Esophagus muscularis mucosa (tissue), 4 donors: ENCODE data around the gene P2RY13. TPM values are rescaled to one million over a fixed set of nuclear protein-coding genes. Genes with fewer than 3 reads are reported as not detected.
A peak's percentile ranks its signal among the peaks of the same experiment; 100 is the strongest.

Experiments
- DNase-seq: peaks from one replicate; pipeline ENCODE4 v3.0.0-alpha.2; 2017; ENCODE audit errors: extremely low spot score
- H3K27ac ChIP-seq, 4 donors: fragments of 200-600 bp; sonication (generic); replicated peaks in 1 of 4; 1 replicate in 3 of 4; 2 replicates in 1 of 4; pipeline ENCODE4 v1.5.1; 2016 to 2019; ENCODE audit warnings: mild to moderate bottlenecking in 1 of 4
- H3K27me3 ChIP-seq, 4 donors: fragments of 200-600 bp; sonication (generic); one replicate each; pipeline versions ENCODE4 v1.5.1 to v1.6.0; 2016 to 2019
- H3K36me3 ChIP-seq, 4 donors: fragments of 200-600 bp; sonication (generic); one replicate each; pipeline ENCODE4 v1.5.1; 2016 to 2019
- H3K4me1 ChIP-seq, 4 donors: fragments of 200-600 bp; sonication (generic); one replicate each; pipeline ENCODE4 v1.5.1; 2016 to 2019
- H3K4me3 ChIP-seq, 4 donors: fragments of 200-600 bp; sonication (generic); 1 replicate in 2 of 4; 2 replicates in 2 of 4; pipeline ENCODE4 v1.5.1; 2016 to 2019; ENCODE audit warnings: mild to moderate bottlenecking in 4 of 4, moderate library complexity in 1 of 4
- H3K9me3 ChIP-seq, 4 donors: fragments of 200-600 bp; sonication (generic); 1 replicate in 3 of 4; 2 replicates in 1 of 4; pipeline ENCODE4 v1.5.1; 2016 to 2019
- CTCF ChIP-seq, 3 experiments: fragments of 200-600 bp in 2 of 3; fragments of 450-650 bp in 1 of 3; sonication (generic) in 2 of 3; IDR thresholded peaks; one replicate each; pipeline ENCODE4 v1.5.1; 2017 to 2019; ENCODE audit warnings: antibody characterized with exemption in 3 of 3, mild to moderate bottlenecking in 2 of 3, moderate library complexity in 1 of 3
- EP300 ChIP-seq: sonication (generic); formaldehyde crosslinking; IDR thresholded peaks from one replicate; pipeline ENCODE4 v1.6.1; 2017; ENCODE audit warnings: antibody characterized with exemption
- POLR2A ChIP-seq: fragments of 450-650 bp; IDR thresholded peaks from one replicate; pipeline ENCODE4 v1.6.1; 2017; ENCODE audit warnings: antibody characterized with exemption, moderate library complexity, mild to moderate bottlenecking, low read depth
- POLR2AphosphoS5 ChIP-seq, 2 donors: sonication (generic); formaldehyde crosslinking; IDR thresholded peaks; one replicate each; pipeline ENCODE4 v1.6.1; 2017; ENCODE audit warnings: antibody characterized with exemption in 2 of 2
- whole genome bisulfite sequencing: methylation state at CpG from one replicate; pipeline ENCODE4 v1.1.5; 2018; 5-methylcytosine and 5-hydroxymethylcytosine counted together
- intact Hi-C: fragments of 100-400 bp; cut with DNase I; formaldehyde crosslinking; loops from one replicate; pipeline ENCODE4 v1.15.1; 2023
- total RNA-seq, 4 donors: library from RNA; depleted of rRNA; stranded (reverse); fragments of >200 nt; gene quantifications; one replicate each; pipeline versions ENCODE4 v1.1.0 to v1.2.1, GENCODE V29; 2016

Gene P2RY13
- total RNA-seq, 4 donors from 2014 or later: 0.80 to 2.0 (median 1.4) TPM

- Histone ChIP-seq H3K4me3 (no peak overlapping the region), H3K27me3 (no peaks in the 10 kb centered on the region), H3K27ac (no peak overlapping the region), H3K9me3 (no peaks in the 10 kb centered on the region), H3K36me3 (no peaks in the 10 kb centered on the region), H3K4me1 (peaks cover 0 to 10% (median 0%) of the 10 kb centered on the region in 4 donors)
- DNase-seq: peak; percentile 53
- WGBS: 94% methylated on average over 2 of the region's 2 CpGs
- intact Hi-C loops: no loop called here
- TF ChIP-seq CTCF (IDR thresholded peaks at IDR 0.05) (no peak), EP300 (no peak), POLR2AphosphoS5 (IDR thresholded peaks at IDR 0.05) (no peak), POLR2A (no peak)
Measured at GRCh38 chr3:151309566-151309965, 19.8 kb downstream of the P2RY13 start.

- TF ChIP-seq POLR2A (no peak), POLR2AphosphoS5 (IDR thresholded peaks at IDR 0.05) (no peak), CTCF (IDR thresholded peaks at IDR 0.05) (no peak), EP300 (no peak)
- WGBS: 96% methylated on average over 1 of the region's 1 CpG
- H3K4me3 ChIP-seq: no peak overlapping the region
- H3K9me3 ChIP-seq: no peaks in the 10 kb centered on the region
- intact Hi-C loops: no loop called here
- peaks cover 0 to 12% (median 0%) of the 10 kb centered on the region in 4 donors for H3K4me1 ChIP-seq
- no peak overlapping the region for H3K27ac ChIP-seq
- no peaks in the 10 kb centered on the region for H3K36me3 ChIP-seq
- DNase-seq: peak; percentile 29
- no peaks in the 10 kb centered on the region for H3K27me3 ChIP-seq
Measured at GRCh38 chr3:151307583-151308488, 21.5 kb downstream of the P2RY13 start.

GRCh38 chr3:151307131-151307530, 22.2 kb downstream of the P2RY13 start:
- no peak for DNase-seq
- Histone ChIP-seq H3K9me3 (no peaks in the 10 kb centered on the region), H3K36me3 (no peaks in the 10 kb centered on the region), H3K27ac (no peak overlapping the region), H3K27me3 (no peaks in the 10 kb centered on the region), H3K4me3 (no peak overlapping the region), H3K4me1 (peaks cover 0 to 12% (median 0%) of the 10 kb centered on the region in 4 donors)
- TF ChIP-seq EP300 (no peak), POLR2A (no peak)
- intact Hi-C loops: no loop called here

- intact Hi-C loops: no loop called here
Measured at GRCh38 chr3:151306168-151306810, 23.1 kb downstream of the P2RY13 start.

More at GRCh38 chr3:151306168-151306810, 23.1 kb downstream of the P2RY13 start:
- TF ChIP-seq EP300: no peak
- TF ChIP-seq POLR2A: no peak
- no peak for TF ChIP-seq POLR2AphosphoS5 (IDR thresholded peaks at IDR 0.05)
- TF ChIP-seq CTCF (IDR thresholded peaks at IDR 0.05): no peak
- Histone ChIP-seq H3K4me3 (no peak overlapping the region), H3K4me1 (peaks cover 0 to 12% (median 0%) of the 10 kb centered on the region in 4 donors), H3K36me3 (no peaks in the 10 kb centered on the region), H3K27me3 (no peaks in the 10 kb centered on the region), H3K27ac (no peak overlapping the region), H3K9me3 (no peaks in the 10 kb centered on the region)
- 94% methylated on average over 6 of the region's 6 CpGs for WGBS
- DNase-seq: peak; percentile 80
